Large intestine (tissue), 12 donors: Measurements from ENCODE around the gene USPL1. TPM values are rescaled to one million over a fixed set of nuclear protein-coding genes. Genes with fewer than 3 reads are reported as not detected.

Experiments
- DNase-seq, 2 donors: peaks; one replicate each; pipeline versions ENCODE4 v3.0.0 to v3.0.0-alpha.2; 2013
- H3K27ac ChIP-seq: one replicate; pipeline ENCODE4 v1.5.1; 2013; ENCODE audit warnings: low read length
- H3K27me3 ChIP-seq: 2 replicates; pipeline ENCODE4 v1.6.1; 2013; ENCODE audit warnings: low read length; ENCODE audit not compliant: control insufficient read depth, insufficient read depth
- H3K36me3 ChIP-seq: 2 replicates; pipeline ENCODE4 v1.6.1; 2013; ENCODE audit warnings: low read length; ENCODE audit not compliant: control insufficient read depth, insufficient read depth
- H3K4me1 ChIP-seq: one replicate; pipeline ENCODE4 v1.6.1; 2013; ENCODE audit warnings: low read length; ENCODE audit not compliant: control insufficient read depth, insufficient read depth
- H3K4me3 ChIP-seq: one replicate; pipeline ENCODE4 v1.5.1; 2013; ENCODE audit warnings: low read length
- H3K9me3 ChIP-seq: one replicate; pipeline ENCODE4 v1.6.1; 2013; ENCODE audit warnings: mild to moderate bottlenecking, low read depth, low read length, moderate library complexity; ENCODE audit not compliant: control insufficient read depth
- WGBS: methylation state at CpG from one replicate; pipeline ENCODE4 v1.1.5; 2013; ENCODE audit warnings: low lambda C conversion rate; ENCODE audit not compliant: insufficient coverage; 5-methylcytosine and 5-hydroxymethylcytosine counted together
- long read RNA-seq, 11 donors: transcript quantifications; one replicate each; lab custom pipeline, GENCODE V29; 2026
- polyA plus RNA-seq: library from polyadenylated mRNA; unstranded; fragments of 120-200 nt; gene quantifications from one replicate; pipeline ENCODE4 v1.2.1, GENCODE V29; 2013

USPL1 gene
- 24.0 TPM for polyA plus RNA-seq
- long read RNA-seq, donor 1, partial matches to known transcripts: 0 of 1 reads
- long read RNA-seq, donor 1, other reads (novel, unspliced or antisense): 0 of 1 reads
- long read RNA-seq, donor 2, partial matches to known transcripts: 0 of 1 reads
- long read RNA-seq, donor 2, other reads (novel, unspliced or antisense): 0 of 1 reads
- long read RNA-seq, donor 3: 0 reads
- long read RNA-seq, donor 4: 0 reads
- long read RNA-seq, donor 5, partial matches to known transcripts: 5 of 6 reads
- long read RNA-seq, donor 5, other reads (novel, unspliced or antisense): 0 of 6 reads
- long read RNA-seq, donor 6, partial matches to known transcripts: 0 of 3 reads
- long read RNA-seq, donor 6, other reads (novel, unspliced or antisense): 0 of 3 reads
- long read RNA-seq, donor 7: 0 reads
- long read RNA-seq, donor 8, partial matches to known transcripts: 0 of 1 reads
- long read RNA-seq, donor 8, other reads (novel, unspliced or antisense): 0 of 1 reads
- long read RNA-seq, donor 9: 0 reads
- long read RNA-seq, donor 10, partial matches to known transcripts: 0 of 1 reads
- long read RNA-seq, donor 10, other reads (novel, unspliced or antisense): 0 of 1 reads
- long read RNA-seq, donor 11, partial matches to known transcripts: 0 of 1 reads
- long read RNA-seq, donor 11, other reads (novel, unspliced or antisense): 0 of 1 reads

DNA sequence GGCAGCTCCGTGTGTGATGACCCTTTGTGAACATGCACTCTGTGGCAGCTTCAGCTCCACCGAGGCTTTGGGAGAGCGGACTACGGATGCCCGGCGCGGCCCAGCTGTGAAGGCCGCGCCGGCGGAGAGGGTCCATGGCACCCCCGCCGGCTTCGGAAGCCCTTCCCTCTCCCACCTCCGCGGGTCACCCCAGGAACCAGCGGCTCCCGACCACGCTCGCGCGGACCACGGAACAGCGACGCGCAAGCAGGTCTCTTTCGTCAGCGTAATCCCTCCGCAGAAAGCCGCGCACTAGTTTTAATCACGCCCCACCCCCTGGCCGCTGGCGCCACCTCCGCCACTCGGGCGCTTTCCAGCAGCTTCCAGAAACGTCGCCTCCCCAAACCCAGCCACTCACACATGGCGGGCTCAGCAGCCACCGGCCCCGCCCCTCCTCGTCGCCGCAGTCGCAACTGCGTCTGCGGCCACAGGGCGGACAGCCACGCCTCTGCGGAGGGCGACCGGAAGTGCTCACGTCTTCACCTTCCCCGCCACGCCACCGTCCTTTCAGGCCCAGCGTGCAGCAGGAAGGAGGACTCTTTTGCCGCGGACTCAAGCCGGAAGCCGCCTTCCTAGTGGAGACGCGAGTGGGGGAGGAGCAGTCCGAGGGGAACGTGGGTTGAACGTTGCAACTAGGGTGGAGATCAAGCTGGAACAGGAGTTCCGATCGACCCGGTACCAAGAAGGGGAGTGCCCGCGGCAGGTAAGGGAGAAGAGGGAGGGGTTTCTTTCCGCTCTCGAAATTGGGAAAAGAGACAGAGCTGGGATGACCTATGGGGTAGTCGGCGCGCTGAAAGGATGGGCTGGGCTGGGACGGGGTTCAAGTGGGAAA, at the start of gene USPL1:
Gene USPL1, plus strand, starts transcription at position 606 of the 871 bp plus-strand sequence. CDS start 3,221 bp downstream, outside the sequence.
- DNase-seq: peak; percentile 99 to 100
- H3K4me1 ChIP-seq: peaks cover 7% of the 10 kb centered on the region
- H3K27me3 ChIP-seq: no peaks in the 10 kb centered on the region
- peak within 1 kb of the TSS; percentile 99 for H3K27ac ChIP-seq
- H3K9me3 ChIP-seq: no peaks in the 10 kb centered on the region
- H3K4me3 ChIP-seq: peak within 1 kb of the TSS; percentile 93
- 0% methylated on average over 1 of the region's 78 CpGs for WGBS
- H3K36me3 ChIP-seq: peaks cover 2% of the 10 kb centered on the region

DNA sequence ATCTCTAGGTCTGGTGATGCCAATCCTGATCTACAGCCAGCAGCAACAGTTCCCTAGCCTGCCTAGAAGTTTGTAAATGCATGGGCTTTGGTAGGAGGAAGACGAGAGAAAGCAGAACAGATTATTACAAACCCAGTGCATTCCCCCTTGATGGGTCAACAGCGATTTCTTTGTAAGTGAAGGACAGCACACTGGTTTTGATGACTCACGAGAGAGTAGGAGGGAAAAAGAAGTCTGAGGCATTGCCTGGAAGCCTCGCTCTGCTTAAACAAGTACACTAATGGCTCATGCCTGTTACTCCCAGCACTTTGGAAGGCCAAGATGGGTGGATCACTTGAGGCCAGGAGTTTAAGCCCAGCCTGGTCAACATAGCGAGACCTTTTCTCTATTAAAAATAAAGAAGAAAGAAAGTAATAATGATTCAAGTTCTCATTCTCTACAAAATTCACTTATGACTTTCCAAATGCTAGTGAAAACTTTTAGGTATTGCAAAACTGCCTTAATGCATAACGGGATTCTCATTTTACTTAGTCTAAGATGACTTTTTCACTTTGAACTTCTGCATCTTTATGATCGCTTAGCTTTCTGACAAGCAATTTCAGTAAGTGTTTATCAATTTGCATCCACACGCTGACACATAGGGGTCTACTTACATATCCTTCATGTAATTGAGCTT, 47.7 kb upstream of the USPL1 start:
- no peak overlapping the region for H3K27ac ChIP-seq
- peak; percentile 10 to 25 for DNase-seq
- H3K4me1 ChIP-seq: peaks cover 3% of the 10 kb centered on the region
- H3K27me3 ChIP-seq: no peaks in the 10 kb centered on the region
- WGBS: 89% methylated on average over 2 of the region's 8 CpGs
- H3K9me3 ChIP-seq: no peaks in the 10 kb centered on the region
- no peak overlapping the region for H3K4me3 ChIP-seq
- no peaks in the 10 kb centered on the region for H3K36me3 ChIP-seq

GRCh38 chr13:30570691-30571090, 47.0 kb upstream of the USPL1 start:
- Histone ChIP-seq H3K36me3 (no peaks in the 10 kb centered on the region), H3K4me1 (peaks cover 3% of the 10 kb centered on the region), H3K4me3 (no peak overlapping the region), H3K27me3 (no peaks in the 10 kb centered on the region), H3K9me3 (no peaks in the 10 kb centered on the region), H3K27ac (no peak overlapping the region)
- no peak for DNase-seq

DNA sequence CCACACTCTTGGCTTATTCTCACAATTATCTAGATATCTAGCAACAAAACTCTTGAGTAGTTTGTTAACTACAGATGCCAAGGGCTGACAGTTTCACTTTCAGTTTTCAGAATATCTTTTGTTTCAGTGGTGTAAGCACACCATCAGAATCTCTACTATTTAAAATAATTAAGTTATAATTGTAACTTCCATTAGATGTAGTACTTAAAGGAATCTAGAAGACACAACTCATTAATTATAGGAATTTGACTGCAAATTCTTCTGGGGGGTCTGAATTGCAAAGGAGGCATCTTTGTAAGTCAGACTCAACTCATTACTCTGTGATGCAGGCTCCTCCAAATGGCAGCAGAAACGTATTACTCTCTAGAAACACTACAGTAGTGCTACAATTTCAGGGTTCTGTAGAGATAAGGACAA, 44.9 kb upstream of the USPL1 start:
- no CpG with 5 or more reads among the region's 1 CpG for WGBS
- DNase-seq: peak; percentile 24 to 64
- Histone ChIP-seq H3K27ac (peak overlapping the region; percentile 57), H3K27me3 (no peaks in the 10 kb centered on the region), H3K9me3 (no peaks in the 10 kb centered on the region), H3K4me3 (peak overlapping the region; percentile 19), H3K36me3 (no peaks in the 10 kb centered on the region), H3K4me1 (peaks cover 3% of the 10 kb centered on the region)

DNA sequence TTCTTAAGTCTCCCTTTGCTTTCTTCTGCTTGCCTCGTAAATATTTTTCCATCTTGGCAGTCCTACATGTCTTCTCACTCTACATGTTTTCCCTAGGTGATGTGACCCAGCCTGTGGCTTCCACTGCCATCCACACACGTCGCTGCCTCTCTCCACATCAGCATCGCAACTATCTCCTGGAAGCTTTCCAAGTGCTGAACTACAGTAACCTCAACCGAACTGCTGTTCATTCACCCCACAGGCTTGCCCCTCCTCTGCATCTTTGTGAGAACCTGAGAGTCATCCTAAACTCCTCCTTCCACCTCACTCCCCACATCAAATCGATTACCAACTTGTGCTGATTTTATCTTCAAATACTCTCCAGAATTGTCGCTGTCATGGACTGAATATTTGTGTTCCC, 41.2 kb upstream of the USPL1 start:
- no peaks in the 10 kb centered on the region for H3K36me3 ChIP-seq
- no peaks in the 10 kb centered on the region for H3K27me3 ChIP-seq
- WGBS: 40% methylated on average over 1 of the region's 7 CpGs
- DNase-seq: peak in 1 of 2 donors; percentile 16
- no peak overlapping the region for H3K27ac ChIP-seq
- H3K4me1 ChIP-seq: peaks cover 3% of the 10 kb centered on the region
- no peak overlapping the region for H3K4me3 ChIP-seq
- H3K9me3 ChIP-seq: no peaks in the 10 kb centered on the region

DNA sequence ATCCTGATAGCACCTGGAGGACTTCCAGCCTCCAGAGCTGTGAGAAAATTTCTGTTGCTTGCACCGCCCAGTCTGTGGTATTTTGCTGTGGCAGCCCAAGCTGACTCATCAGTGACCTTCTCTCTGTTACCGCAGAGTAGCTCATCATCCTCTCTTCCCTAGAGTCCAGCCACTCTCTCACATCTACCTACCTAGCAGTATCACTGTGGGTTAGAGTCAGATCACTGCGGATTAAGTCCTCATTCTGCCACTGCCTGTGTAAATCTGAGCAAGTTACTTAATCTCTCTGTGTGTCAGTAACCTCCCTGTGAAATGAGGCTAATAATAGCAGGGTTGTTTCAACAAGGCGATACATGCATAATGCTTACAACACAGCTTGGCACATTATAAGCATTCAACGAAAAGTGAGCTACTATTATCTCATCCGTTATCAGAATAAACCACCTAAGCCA, 40.3 kb upstream of the USPL1 start:
- Histone ChIP-seq H3K4me3 (no peak overlapping the region), H3K4me1 (peaks cover 2% of the 10 kb centered on the region), H3K36me3 (no peaks in the 10 kb centered on the region), H3K27ac (no peak overlapping the region), H3K27me3 (no peaks in the 10 kb centered on the region), H3K9me3 (no peaks in the 10 kb centered on the region)
- no peak for DNase-seq
- no CpG with 5 or more reads among the region's 6 CpGs for WGBS

DNA sequence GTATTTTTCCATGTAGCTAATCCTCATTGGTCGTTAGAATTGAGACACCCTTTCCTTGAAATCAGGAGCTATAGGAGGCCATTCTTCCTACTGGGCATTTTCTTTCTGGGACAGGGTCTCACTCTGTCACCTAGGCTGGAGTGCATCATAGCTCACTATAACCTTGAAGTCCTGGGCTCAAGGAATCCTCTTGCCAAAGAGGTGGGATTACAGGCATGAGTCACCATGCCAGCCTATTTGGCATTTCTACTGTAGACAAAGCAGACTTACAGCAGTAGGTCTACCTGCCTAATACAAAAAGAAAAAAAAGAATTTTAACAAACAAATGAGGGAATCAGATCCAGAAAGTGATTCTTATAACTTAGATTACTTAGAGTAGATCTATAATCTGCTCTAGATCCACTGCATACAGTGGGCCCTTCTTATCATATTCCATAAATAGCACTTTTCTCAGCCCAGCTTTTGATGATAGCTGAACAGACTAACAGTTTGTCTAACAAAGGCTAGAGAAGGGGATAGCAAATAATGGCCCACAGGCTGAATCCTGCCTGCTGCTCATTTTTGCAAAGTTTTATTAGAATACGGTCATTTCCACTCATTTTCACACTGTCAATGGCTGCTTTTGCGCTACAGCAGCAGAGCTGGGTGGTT, 36.7 kb upstream of the USPL1 start:
- H3K4me1 ChIP-seq: no peaks in the 10 kb centered on the region
- no CpG with 5 or more reads among the region's 3 CpGs for WGBS
- no peaks in the 10 kb centered on the region for H3K9me3 ChIP-seq
- H3K4me3 ChIP-seq: no peak overlapping the region
- H3K27ac ChIP-seq: no peak overlapping the region
- H3K36me3 ChIP-seq: no peaks in the 10 kb centered on the region
- DNase-seq: no peak
- no peaks in the 10 kb centered on the region for H3K27me3 ChIP-seq

- H3K27me3 ChIP-seq: no peaks in the 10 kb centered on the region
- H3K4me3 ChIP-seq: no peak overlapping the region
- H3K36me3 ChIP-seq: no peaks in the 10 kb centered on the region
- WGBS: no CpG with 5 or more reads among the region's 1 CpG
- H3K9me3 ChIP-seq: no peaks in the 10 kb centered on the region
- no peak overlapping the region for H3K27ac ChIP-seq
- H3K4me1 ChIP-seq: no peaks in the 10 kb centered on the region
- peak in 1 of 2 donors; percentile 17 for DNase-seq
These were observed 36.1 kb upstream of the USPL1 start for GRCh38 chr13:30581582-30581981.

GRCh38 chr13:30584051-30584731, 33.5 kb upstream of the USPL1 start:
- WGBS: 100% methylated on average over 1 of the region's 1 CpG
- no peaks in the 10 kb centered on the region for H3K4me1 ChIP-seq

More at GRCh38 chr13:30584051-30584731, 33.5 kb upstream of the USPL1 start:
- Histone ChIP-seq H3K9me3 (no peaks in the 10 kb centered on the region), H3K27ac (no peak overlapping the region), H3K4me3 (no peak overlapping the region), H3K27me3 (no peaks in the 10 kb centered on the region), H3K36me3 (no peaks in the 10 kb centered on the region)
- DNase-seq: no peak
